Measurements from ENCODE around the gene PSMA6. TPM values are rescaled to one million over a fixed set of nuclear protein-coding genes. Genes with fewer than 3 reads are reported as not detected.

PSMA6 gene
- total and polyA plus RNA-seq, 2 of the 13 experiments (the other 11 are each of a cell fraction or from before 2014, with no cell fraction given) = 525 to 1,109 TPM

GRCh38 chr14:35355981-35356841 lies 64.0 kb downstream of the PSMA6 start (continued):
- peak; percentile 63 for TF ChIP-seq ELF1 (CRISPR knock-in tag; IDR thresholded peaks at IDR 0.05)
- peak; percentile 93 for TF ChIP-seq ZBTB3 (CRISPR knock-in tag; IDR thresholded peaks at IDR 0.05; ENCODE audit: borderline replicate concordance, low read depth)
- TF ChIP-seq ZNF564 (CRISPR knock-in tag; IDR thresholded peaks at IDR 0.05) = no peak
- TF ChIP-seq CERS6 (CRISPR knock-in tag; IDR thresholded peaks at IDR 0.05) = no peak
- peak; percentile 94 for TF ChIP-seq FOSL2 (CRISPR knock-in tag; IDR thresholded peaks at IDR 0.05)
- peak; percentile 22; the same call in 1 of the 2 replicates for TF ChIP-seq ZNF678 (CRISPR knock-in tag; IDR thresholded peaks at IDR 0.05)
- peak; percentile 88 for TF ChIP-seq FOXA3 (CRISPR knock-in tag; IDR thresholded peaks at IDR 0.05)
- no peak for TF ChIP-seq USF2 (IDR thresholded peaks at IDR 0.05; ENCODE audit: low read depth, low read length)
- TF ChIP-seq USF2 (CRISPR knock-in tag; IDR thresholded peaks at IDR 0.05; ENCODE audit: borderline replicate concordance) = no peak
- peak; percentile 86 for TF ChIP-seq BCL6 (CRISPR knock-in tag; IDR thresholded peaks at IDR 0.05)
- TF ChIP-seq CEBPZ (IDR thresholded peaks at IDR 0.05; ENCODE audit: low read length) = no peak
- TF ChIP-seq ZBTB21 (CRISPR knock-in tag; IDR thresholded peaks at IDR 0.05) = no peak; the same call in 1 of the 2 replicates
- peak; percentile 50; the same call in 1 of the 2 replicates for TF ChIP-seq SPEN (CRISPR knock-in tag; IDR thresholded peaks at IDR 0.05; ENCODE audit: low read depth)
- no peak for TF ChIP-seq CHCHD3 (CRISPR knock-in tag; IDR thresholded peaks at IDR 0.05)
- TF ChIP-seq SMC3 (IDR thresholded peaks at IDR 0.05; ENCODE audit: low read length) = peak; percentile 39; the same call in 1 of the 2 replicates
- TF ChIP-seq ZNF207 (IDR thresholded peaks at IDR 0.05; ENCODE audit: borderline replicate concordance) = no peak
- TF ChIP-seq PHF21A (CRISPR knock-in tag; IDR thresholded peaks at IDR 0.05) = peak; percentile 71
- peak; percentile 69; the same call in 1 of the 2 replicates for TF ChIP-seq MXD4 (CRISPR knock-in tag; IDR thresholded peaks at IDR 0.05)
- peak; percentile 64 for TF ChIP-seq TBX2 (CRISPR knock-in tag; IDR thresholded peaks at IDR 0.05; ENCODE audit: borderline replicate concordance)
- no peak for TF ChIP-seq ZNF768 (CRISPR knock-in tag; IDR thresholded peaks at IDR 0.05)
- TF ChIP-seq PAX8 (CRISPR knock-in tag; IDR thresholded peaks at IDR 0.05; ENCODE audit: borderline replicate concordance) = peak; percentile 78; the same call in 1 of the 2 replicates
- TF ChIP-seq ZNF644 (CRISPR knock-in tag; IDR thresholded peaks at IDR 0.05; ENCODE audit: low read depth) = 0 out of 2 replicates have a peak, but pooled peaks have one; percentile 15
- TF ChIP-seq ZNF44 (CRISPR knock-in tag; IDR thresholded peaks at IDR 0.05) = peak; percentile 20; the same call in 1 of the 2 replicates
- TF ChIP-seq ZNF337 (CRISPR knock-in tag; IDR thresholded peaks at IDR 0.05; ENCODE audit: borderline replicate concordance, low read depth) = peak; percentile 93; the same call in 1 of the 2 replicates
- no peak for TF ChIP-seq GTF2F1 (IDR thresholded peaks at IDR 0.05; ENCODE audit: low read length)
